GM19324 (cell line): ENCODE data around the gene EEF1E1.
A peak's percentile ranks its signal among the peaks of the same experiment; 100 is the strongest.

Experiments
- ATAC-seq: cut with Tn5 transposase; IDR thresholded peaks from one replicate; pipeline ENCODE4 v1.9.1; 2021; ENCODE audit warnings: mild to moderate bottlenecking, moderate library complexity; ENCODE audit not compliant: unreplicated experiment, low FRiP score

Gene EEF1E1

DNA sequence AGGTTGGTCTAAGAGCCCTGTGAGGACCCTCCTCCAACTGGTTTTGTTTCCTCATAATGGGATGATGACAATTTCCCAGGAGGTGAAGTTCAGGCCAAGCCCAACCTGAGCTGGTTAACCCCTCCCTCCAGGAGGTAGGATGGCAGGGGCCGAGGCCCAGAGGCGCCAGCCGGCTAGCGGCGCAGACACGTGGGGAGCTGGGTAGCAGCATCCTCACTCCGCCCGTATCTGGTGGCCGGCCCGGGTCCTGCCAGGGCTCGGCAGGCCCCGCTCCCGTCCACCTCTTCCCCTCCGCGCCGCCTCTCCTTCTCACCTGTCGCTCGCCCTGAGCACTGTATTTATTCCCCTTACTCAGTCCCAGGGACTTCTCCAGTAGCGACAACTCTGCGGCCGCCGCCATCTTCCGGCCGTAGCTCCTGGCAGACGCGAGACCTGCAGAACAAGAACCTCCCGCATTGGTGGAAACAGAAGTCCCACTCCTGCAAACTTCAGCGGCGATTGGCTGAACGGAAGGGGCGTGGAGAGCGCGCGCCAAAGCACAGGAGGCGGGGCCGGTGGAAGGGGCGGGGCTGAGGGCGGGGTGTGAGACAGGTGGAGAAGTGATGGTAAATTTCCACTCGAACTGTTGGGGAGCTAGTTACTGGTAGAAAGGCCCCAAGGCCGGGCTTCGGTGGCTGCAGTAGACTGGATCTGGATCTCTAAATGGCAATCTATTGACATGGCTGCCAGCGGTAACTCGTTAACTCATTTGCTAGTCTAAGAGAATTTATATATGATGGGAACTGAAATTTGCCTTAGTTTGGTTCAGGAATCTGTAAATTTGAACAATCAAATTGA, at the start of gene EEF1E1:
EEF1E1 (minus strand) TSS at position 427 of the 837 bp plus-strand sequence; CDS start at position 400, 27 bp downstream.
- ATAC-seq: peak; percentile 100

DNA sequence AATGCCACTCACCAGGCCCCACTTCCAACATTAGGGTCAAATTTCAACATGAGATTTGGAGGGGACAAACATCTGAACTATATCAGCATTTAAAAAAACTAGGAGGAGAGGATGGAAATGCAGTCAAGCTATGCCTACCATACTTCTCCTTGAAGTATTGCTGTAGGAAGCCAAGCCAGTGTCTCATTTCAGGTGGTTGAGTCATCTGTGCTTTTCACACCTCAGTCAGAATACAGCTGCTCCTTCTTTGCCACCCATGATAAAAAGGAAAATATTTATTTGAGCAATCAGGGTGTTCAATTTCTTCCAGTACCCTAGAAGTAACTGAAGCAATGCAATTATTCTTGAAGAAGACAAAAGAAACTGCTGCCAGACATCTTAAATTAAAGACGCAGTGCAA, 47.0 kb upstream of the EEF1E1 start:
- ATAC-seq: no peak

DNA sequence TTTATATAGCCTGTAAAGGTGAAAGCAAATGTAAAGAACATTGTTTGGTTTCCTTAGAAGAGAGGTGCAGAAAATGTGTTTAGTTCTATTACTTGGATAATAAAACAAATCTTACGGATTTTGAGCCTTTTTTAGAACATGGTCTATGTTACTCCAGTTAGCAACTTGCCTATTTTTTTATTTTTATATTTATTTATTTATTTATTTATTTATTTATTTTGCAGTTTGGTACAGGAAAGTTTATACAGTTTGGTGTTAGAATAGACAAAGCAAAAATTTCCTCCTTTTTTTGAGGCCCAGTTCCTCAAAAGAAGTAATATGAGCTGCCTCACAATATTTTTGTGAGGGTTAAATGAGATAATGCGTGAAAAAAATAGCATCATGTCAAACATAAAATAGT, 41.6 kb upstream of the EEF1E1 start:
- no peak for ATAC-seq

DNA sequence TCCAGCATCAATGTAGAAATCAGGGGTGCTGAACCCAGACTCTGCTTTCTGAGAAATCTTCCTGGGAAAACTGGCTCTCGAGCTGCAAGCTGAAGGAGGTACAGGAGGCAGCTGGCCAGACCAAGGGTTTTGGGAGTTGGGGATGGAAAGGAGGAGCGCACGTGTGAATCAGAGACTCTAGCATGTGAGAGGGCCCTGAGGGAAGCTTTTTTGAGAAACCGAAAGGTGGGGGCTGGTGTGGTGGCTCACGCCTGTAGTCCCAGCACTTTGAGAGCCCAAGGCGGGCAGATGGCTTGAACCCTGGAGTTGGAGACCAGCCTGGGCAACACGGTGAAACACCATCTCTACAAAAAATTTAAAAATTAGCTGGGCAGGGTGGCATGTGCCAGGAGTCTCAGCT, 37.1 kb upstream of the EEF1E1 start:
- ATAC-seq: no peak

DNA sequence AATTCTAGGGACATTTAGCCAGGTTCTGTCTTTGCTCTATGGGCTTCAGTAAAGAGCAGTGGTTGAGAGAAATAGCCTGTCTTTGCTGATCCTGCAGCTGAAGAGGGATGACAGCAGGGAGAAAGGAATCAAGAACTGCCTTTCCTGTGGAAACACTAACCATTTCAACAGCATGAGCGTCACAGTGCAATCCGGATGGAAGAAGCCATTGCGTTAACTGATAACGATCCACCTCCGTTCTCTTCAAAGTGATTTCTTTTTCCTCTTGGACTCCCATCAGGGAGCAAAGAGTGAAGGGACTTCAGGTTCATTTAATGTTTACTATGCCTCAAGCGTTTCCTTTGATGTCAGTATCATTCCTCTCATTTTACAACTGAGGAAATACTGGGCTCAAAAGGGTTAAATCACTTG, 35.2 kb upstream of the EEF1E1 start:
- no peak for ATAC-seq

DNA sequence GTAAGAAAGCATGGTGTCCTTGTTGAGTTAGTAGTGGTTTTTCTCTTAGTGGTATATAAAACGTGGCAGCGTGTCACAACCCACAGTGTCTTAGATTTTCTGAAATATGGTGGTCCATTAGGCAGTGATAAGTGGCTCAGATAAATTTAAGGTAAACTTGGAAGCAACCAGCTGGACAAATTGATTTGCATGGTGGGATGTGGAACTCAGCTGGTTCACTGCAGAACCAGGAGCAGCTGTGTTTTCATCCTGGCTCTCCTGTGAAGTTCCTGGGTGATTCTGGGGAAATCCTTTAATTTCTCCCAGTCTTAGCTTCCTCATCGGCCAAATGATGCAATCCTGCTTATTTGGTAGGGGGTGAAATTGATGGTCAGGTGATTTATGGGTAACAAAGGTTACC, 32.9 kb upstream of the EEF1E1 start:
- no peak for ATAC-seq

DNA sequence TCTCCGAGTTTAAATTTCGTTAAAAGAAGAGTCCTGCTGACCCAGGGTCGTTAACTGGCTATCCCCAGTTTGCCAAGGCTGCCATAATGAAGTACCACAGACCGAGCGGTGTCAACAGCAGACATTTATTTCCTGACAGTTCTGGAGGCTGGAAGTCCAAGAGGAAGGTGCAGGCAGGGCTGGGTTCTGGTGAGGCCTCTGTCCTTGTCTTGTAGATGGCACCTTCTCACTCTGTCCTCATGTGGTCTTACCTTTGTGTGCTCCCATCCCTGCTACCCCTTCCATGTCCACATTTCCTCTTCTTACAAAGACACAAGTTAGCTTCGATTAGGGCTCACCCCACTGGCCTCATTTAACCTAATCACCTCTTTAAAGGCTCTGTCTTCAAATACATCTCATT, 29.8 kb upstream of the EEF1E1 start:
- no peak for ATAC-seq

DNA sequence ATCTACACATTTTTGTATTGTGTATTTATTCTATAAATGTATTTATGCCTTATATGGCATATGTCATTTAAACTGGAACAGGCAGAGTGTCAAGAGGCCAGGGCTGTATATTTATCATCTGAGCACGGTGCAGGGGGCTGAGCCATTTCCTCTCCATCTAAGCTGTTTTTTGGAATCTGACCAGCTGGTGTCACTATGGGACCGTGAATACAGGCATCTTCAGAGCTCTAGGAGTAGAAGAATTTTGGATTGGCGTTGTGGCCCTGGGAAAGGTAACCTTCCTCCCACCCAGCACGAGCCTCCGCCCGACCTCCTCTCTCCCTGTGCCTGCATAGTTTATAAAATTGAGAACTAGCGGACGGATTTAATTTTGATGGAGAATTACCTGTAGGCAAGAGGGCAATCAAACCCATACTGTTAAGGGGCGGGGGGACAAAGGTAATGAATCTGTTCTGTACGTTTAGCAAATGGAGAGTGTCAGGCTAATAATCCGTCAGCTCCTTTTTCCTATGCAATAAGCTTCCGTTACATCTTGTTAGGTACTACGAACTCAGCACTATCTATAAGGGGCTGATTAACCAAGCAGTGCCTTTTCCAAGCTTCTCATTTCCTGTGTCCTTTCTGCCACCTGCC, 29.0 kb upstream of the EEF1E1 start:
- peak; percentile 57 for ATAC-seq

DNA sequence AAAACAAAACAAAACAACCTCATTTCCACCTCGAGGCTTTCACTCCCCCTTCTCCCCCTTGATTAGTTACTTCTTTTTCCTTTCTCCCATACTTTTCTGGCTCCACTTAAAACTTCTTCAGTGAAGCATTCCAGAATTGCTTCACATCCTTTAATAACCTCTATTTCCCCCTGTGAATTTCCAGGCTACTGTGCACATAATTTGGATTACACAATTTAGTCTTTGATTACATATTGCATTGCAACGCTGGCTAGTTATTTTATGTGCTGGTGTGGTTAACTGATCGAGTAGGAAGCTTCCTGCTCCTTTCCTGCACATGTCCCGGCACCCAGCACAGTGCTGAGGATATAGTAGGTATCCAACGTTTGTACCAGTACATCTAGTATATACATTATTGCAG, 28.1 kb upstream of the EEF1E1 start:
- no peak for ATAC-seq

DNA sequence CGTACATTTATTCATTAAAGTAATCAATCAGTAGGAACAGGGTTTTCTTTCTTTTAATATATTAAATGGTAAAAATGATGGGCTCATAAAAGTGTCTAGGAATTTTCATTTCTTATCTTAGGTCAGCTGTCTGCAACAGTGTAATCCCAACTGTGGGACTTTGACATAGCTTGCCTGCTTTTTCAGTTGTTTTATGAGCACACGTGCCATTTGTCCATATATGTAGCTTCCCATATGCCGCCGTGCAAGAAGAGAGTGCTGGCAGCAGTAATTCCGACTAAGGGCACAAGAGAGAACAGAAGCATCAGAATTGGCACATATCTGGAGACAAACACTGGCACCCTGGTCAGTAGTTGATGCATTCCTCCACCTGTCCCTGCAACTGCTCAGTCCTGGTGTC, 20.9 kb upstream of the EEF1E1 start:
- ATAC-seq: no peak

DNA sequence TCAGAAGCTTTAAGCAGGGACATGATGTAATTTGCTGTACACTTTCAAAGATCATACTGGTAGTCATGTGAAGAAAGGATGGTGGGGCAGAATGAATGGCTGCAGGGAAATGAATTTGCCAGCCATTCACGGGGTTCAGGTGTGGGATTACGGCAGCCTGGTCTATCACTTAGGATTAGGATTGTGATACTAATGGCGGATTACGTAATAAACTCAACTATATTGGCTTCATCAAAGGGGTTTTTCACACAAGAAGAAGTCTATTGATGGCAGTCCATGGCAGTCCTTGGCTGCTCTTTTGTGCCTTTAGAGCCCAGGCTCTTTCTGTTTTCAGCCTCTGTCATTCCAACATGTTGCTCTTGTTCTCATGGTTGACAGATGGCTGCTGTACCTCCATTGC, 12.6 kb upstream of the EEF1E1 start:
- ATAC-seq: no peak

DNA sequence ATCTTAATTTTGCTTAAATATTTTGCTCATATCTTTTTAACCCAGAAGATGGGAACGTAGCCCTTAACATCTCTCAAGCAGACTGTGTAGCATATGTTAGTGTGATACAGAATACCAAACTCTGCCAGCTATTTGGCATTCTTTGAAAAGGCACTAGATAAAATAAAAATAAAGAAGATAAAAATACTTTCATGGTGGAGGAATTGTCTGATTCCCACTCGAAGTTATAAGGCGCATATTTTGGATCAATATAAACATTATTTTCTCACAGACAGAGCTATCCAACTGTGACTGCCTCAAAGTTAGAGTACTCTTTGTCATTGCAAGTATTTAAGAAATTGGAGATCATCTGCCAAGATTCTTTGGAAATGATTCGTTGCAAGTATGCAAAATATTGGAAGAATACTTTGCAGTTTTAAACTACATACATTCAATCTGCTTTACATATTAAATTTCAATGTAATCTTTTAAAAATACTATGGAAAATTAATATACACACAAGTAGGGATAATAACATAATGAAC, 10.8 kb upstream of the EEF1E1 start:
- ATAC-seq: no peak

DNA sequence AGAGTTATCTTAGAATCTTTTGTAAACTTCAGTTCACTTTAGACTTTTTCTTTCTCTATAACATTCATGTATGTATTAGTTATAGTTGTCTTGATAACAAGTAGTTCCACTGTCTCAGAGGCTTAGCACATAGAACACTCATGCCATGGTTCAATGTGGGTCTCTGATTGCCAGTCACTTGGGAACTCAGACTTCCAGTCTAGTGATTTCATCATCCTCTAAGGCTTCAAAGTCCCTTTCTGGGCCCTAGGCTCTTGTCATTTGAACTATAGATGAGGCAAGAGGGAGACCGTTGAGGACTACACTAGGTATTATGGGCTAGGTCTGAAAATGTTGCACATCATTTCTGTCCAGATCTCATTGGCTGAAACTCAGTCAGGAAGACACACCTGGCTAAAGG, 8.4 kb upstream of the EEF1E1 start:
- no peak for ATAC-seq

DNA sequence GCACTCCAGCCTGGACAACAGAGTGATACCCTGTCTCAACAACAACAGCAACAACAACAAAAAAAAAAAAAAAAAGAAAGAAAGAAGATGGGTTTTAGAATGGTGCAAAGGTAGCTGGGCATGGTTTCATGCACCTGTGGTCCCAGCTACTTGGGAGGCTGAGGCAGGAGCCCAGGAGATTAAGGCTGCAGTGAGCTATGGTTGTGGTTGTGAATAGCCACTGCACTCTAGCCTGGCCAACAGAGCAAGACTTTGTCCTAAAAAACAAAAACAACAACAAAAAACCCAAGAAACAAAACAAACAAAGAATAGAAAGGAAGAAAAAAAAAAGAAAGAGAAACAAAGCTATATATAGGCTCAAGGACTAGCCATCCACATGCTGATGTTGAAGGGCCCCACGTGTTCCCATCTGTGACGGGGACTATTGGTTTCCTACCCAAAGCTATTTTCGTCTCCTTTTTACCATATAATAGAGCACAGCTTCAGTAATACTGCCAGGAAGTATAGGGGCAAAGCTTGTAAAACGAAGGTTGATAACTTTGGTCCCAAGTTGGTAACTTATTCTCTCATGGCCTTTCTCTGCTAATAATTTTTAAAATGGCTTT, 7.9 kb upstream of the EEF1E1 start:
- ATAC-seq: peak; percentile 54

DNA sequence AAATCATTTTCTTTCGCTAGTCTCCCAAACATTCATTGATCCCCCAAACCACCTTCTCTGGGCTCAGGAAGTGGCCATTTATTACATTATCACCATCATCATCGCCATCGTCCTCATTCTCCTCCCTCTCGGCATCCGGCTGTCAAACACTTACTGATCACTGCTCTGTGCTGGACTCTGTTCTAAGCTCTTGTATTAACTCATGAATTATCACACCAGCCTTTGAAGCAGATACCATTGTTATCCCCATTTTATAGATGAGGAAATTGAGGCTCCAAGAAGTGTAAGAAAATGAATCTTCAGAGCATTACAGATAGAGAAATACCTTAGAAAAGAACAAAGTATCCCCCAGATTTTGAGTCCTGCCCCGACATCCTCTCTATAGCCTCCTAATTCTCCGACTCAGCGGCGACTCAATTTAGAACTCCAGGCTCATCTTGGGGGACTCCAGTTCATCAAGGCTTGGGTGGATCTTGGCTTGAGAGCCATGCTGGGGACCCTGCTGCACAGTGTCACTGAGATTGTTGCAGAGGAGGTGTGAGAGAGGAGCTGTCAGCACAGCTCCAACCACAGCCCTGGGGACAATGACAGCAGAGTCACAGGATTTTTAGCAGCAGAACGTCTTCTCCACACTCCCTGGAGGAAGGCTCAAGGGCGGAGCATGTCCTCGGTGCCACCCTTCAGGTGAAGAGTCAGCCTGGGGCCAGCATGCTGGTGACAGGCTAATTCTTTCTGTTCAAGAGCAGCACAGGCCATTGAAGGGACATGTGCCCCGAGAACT, 6.6 kb upstream of the EEF1E1 start:
- no peak for ATAC-seq

DNA sequence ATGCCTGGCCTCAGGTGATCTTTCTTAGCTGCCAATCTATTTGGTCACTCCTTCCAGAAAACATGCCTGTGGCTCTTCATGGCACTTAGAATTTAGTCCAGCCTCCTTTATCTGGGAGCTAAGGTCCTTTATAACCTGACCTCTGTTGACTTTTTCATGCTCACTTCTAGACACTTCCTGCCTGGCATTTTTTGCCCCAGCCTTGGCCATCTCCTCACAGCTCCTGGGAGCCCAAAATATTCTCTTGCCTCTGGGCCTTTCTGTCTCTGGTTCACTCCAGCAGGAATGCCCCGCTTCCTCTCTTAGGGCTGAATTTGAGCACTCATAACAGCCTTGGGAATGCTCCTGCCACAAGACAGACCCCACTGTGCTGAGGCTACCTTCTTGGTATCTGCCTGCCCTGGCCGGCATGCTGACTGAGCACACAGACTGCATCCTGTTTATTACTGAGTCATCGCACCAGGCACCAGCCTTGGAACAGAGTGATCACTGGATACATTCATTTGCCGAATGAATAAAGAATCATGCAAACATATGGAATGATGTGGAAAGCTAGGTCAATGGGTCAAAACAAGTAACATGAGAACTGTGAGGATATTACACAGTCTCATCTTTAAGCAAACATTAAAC, 5.8 kb upstream of the EEF1E1 start:
- no peak for ATAC-seq

DNA sequence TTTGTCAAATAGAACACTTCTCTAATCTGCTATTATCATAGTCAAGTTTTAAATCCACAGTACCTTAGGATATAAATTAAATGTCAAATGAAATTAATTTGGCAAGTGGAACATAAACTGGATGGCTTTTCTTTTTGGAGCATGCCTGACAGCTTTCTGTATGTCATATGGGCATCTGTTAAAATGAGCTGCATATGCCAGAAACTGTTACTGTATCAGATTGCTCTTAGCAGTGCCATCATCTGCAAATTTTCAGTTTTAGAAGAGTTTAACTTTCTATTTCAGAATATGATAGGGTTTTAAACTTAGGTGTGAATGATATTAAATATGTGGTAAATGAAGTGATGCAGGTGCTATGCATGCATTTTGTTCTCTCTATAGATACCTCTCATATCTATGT, 3.4 kb upstream of the EEF1E1 start:
- ATAC-seq: no peak

DNA sequence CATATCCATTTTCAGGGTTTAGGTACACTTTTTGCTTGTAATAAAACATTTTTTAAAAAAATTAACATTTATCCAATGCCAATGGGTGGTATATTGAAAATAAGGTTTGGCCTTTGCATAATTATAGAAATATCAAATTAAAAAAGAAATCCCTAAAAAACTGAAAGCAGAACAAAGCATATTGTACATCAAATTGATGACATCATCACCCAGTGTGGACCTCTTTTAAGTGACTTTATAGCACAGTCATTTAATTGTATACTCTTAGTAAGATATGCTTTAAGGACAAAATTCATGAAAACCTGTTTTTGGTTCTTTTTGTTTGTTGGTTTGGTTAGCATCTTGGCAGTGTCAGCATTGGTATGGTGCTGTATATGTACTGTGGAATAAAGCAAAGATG, 1.4 kb upstream of the EEF1E1 start:
- no peak for ATAC-seq

DNA sequence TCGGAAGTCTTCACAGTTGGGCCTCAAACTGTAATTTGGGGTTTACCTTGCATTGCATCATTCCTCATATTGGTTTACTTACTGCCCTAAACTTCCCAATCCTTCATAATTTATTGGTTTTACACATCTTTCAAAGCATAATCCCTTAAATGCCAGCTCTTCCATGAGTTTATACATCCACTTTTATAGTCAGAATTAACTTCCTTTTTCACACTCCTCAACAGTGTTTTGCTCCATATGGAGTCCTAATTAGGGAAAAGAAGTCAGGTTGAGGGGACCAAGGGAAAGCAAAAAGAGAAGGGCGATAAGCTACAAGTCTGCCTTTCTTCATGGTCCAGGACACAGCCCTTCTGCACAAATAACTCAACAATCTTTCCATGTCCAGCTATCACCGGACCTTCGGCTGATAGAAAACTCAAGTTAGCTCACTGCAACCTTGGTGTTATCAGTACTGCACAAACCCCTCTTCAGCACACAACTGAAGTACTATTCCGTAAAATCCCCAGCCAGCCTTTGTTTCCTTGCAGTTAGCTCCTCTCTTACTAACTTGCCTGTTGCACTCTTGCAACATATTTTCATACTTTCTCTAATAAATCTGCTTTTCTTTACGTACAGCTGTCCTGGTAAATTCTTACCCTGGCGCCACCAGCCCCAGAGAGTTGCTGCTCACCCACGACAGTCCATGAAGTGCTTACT, 2.0 kb downstream of the EEF1E1 start:
- ATAC-seq: no peak

DNA sequence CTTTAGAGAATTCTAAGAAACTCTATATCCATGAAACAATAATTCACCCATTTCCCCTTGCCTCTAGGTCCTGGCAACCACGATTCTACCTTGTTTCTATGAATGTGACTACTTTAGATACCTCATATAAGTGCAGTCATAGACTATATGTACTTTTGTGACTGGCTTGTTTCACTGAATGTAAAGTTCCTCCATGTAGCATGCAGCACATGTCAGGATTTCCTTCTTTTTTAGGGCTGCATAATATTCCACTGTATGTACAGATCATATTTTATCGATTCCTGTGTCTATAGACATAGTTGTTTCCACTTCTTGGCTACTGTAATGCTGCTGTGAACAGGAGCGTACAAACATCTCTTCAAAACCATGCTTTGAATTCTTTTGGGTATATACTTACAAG, 11.7 kb downstream of the EEF1E1 start:
- no peak for ATAC-seq
